HG03095 (cell line): ENCODE data around the gene VPS36.
A peak's percentile ranks its signal among the peaks of the same experiment; 100 is the strongest.
"Not testable (repeated sequence)": the region's sequence is repeated elsewhere in the genome, so short reads cannot be mapped to it uniquely, and the experiment has no call there.

ENCODE experiments used
- ATAC-seq: cut with Tn5 transposase; IDR thresholded peaks from one replicate; pipeline ENCODE4 v1.9.1; 2021; ENCODE audit warnings: moderate library complexity; ENCODE audit not compliant: unreplicated experiment

Gene VPS36

GRCh38 chr13:52447354-52447753 lies 3.1 kb downstream of the VPS36 start:
- ATAC-seq = no peak

- no peak for ATAC-seq
These were observed 4.2 kb downstream of the VPS36 start for GRCh38 chr13:52446265-52446664.

GRCh38 chr13:52432456-52432855 lies 18.0 kb downstream of the VPS36 start:
- ATAC-seq = no peak

- ATAC-seq = no peak
These were observed 22.1 kb downstream of the VPS36 start for GRCh38 chr13:52428295-52428694.

GRCh38 chr13:52421216-52421615 lies 29.2 kb downstream of the VPS36 start:
- ATAC-seq = no peak

- no peak for ATAC-seq
These were observed 31.4 kb downstream of the VPS36 start for GRCh38 chr13:52419080-52419479.

- no peak for ATAC-seq
These were observed 35.5 kb downstream of the VPS36 start for GRCh38 chr13:52414963-52415362.

GRCh38 chr13:52414051-52414450 lies 36.4 kb downstream of the VPS36 start:
- ATAC-seq = no peak

GRCh38 chr13:52412128-52412527 lies 38.3 kb downstream of the VPS36 start:
- no peak for ATAC-seq

- ATAC-seq = peak; percentile 82
These were observed 38.8 kb downstream of the VPS36 start for GRCh38 chr13:52411629-52412028.

GRCh38 chr13:52408071-52408658 lies 42.3 kb downstream of the VPS36 start:
- not testable (repeated sequence) for ATAC-seq

- ATAC-seq = not testable (repeated sequence)
These were observed 43.0 kb downstream of the VPS36 start for GRCh38 chr13:52407436-52407835.

- ATAC-seq = no peak
These were observed 43.8 kb downstream of the VPS36 start for GRCh38 chr13:52406629-52407028.

- ATAC-seq = no peak
These were observed 44.5 kb downstream of the VPS36 start, which contains the start of gene THSD1 for GRCh38 chr13:52405767-52406494. THSD1 (minus strand) TSS chr13:52406172; CDS start chr13:52402600, 3,572 bp downstream.

- no peak for ATAC-seq
These were observed 45.1 kb downstream of the VPS36 start for GRCh38 chr13:52405369-52405766.

- ATAC-seq = no peak
These were observed 50.7 kb downstream of the VPS36 start for GRCh38 chr13:52399708-52400107.

- ATAC-seq = no peak
These were observed 51.4 kb downstream of the VPS36 start for GRCh38 chr13:52399046-52399445.

- ATAC-seq = no peak
These were observed 54.7 kb downstream of the VPS36 start for GRCh38 chr13:52395704-52396103.

- ATAC-seq = no peak
These were observed 55.8 kb downstream of the VPS36 start for GRCh38 chr13:52394586-52394985.

- ATAC-seq = no peak
These were observed 56.7 kb downstream of the VPS36 start for GRCh38 chr13:52393572-52394357.

- no peak for ATAC-seq
These were observed 62.7 kb downstream of the VPS36 start for GRCh38 chr13:52387721-52388120.

- ATAC-seq = no peak
These were observed 64.6 kb downstream of the VPS36 start for GRCh38 chr13:52385870-52386269.
